Activated CD4-positive, CD25-positive, alpha-beta regulatory T cell (primary cell): ENCODE data around the gene PDK2.

ENCODE experiments used
- DNase-seq, 4 experiments: peaks; one replicate each; lab custom pipeline; 2025; lab: John Stamatoyannopoulos, UW

PDK2 gene

GRCh38 chr17:50149417-50150353 lies 54.5 kb downstream of the PDK2 start:
- DNase-seq, result peak in 2 of 4 experiments; percentile 29 to 35

- no peak for DNase-seq
Measured at GRCh38 chr17:50150354-50151040, 55.3 kb downstream of the PDK2 start, which contains the start of gene PPP1R9B. PPP1R9B (minus strand) TSS chr17:50150677; CDS start chr17:50150513, 164 bp downstream.

- peak; percentile 61 to 76 (median 73) for DNase-seq
Measured at GRCh38 chr17:50151041-50151936, 56.1 kb downstream of the PDK2 start.

- peak in 2 of 4 experiments; percentile 12 to 23 for DNase-seq
Measured at GRCh38 chr17:50151937-50152547, 56.9 kb downstream of the PDK2 start.

- DNase-seq, result no peak
Measured at GRCh38 chr17:50152736-50153135, 57.6 kb downstream of the PDK2 start.

- DNase-seq, result no peak
Measured at GRCh38 chr17:50153650-50154575, 58.8 kb downstream of the PDK2 start.

GRCh38 chr17:50154604-50155003 lies 59.5 kb downstream of the PDK2 start:
- DNase-seq, result no peak

GRCh38 chr17:50155115-50155819 lies 60.1 kb downstream of the PDK2 start:
- DNase-seq, result no peak

GRCh38 chr17:50157891-50158290 lies 62.7 kb downstream of the PDK2 start:
- no peak for DNase-seq

- DNase-seq, result peak; percentile 82 to 89 (median 86)
Measured at GRCh38 chr17:50161023-50161910, 66.1 kb downstream of the PDK2 start.
